NCI-H1694 (cell line): ENCODE data around the gene KRT71.
A peak's percentile ranks its signal among the peaks of the same experiment; 100 is the strongest.
"Not testable (repeated sequence)": the region's sequence is repeated elsewhere in the genome, so short reads cannot be mapped to it uniquely, and the experiment has no call there.

Source experiments
- DNase-seq: peaks from one replicate; lab custom pipeline; 2025; lab: John Stamatoyannopoulos, UW

Gene KRT71

DNA sequence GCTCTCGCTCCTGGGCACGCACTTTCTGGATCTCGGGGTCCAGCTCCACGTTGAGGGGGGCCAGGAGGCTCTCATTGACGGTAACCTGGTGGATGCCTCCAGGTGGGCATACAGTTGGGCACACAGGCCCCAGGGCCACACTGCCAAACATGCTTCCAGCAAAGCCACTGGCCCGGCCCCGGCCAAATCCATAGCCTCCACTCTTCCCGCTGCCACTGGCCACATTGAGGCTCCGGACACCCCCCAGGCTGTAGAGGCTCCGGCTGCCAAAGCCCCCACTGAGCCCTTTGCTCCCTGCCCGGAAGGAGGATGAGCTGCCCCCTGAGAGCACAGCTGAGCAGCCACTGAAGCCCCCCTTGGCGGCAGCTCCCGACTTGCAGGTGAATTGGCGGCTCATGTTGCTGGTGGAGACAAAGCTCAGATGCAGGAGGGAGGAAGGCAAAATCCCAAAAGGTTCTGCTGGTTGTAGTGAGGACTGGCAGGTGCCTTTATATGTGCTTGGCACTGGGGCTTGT is at the start of gene KRT71:
Gene KRT71, minus strand, starts transcription at position 465 of the 515 bp plus-strand sequence. Its CDS starts 68 bp downstream, at position 397.
- DNase-seq: no peak

DNA sequence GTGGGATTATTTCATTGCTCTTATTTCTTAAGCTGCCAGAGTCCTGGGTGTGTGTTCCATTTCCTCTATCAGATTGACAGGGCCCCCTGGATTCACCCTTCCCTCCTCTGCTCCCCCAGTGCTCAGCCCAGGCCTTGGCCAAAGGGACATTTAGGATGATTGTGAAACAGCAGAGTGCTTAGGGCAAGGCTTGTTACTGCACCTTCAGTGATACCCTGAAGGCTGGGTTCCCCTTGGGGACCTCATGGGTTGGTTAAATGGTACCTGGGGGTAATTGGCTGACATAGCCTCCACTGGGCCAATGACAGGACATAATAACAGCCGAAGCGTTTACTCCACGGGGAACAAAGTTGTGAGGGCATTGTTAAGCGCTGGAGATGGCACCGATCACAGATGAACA is 49.6 kb upstream of the KRT71 start:
- DNase-seq: no peak

DNA sequence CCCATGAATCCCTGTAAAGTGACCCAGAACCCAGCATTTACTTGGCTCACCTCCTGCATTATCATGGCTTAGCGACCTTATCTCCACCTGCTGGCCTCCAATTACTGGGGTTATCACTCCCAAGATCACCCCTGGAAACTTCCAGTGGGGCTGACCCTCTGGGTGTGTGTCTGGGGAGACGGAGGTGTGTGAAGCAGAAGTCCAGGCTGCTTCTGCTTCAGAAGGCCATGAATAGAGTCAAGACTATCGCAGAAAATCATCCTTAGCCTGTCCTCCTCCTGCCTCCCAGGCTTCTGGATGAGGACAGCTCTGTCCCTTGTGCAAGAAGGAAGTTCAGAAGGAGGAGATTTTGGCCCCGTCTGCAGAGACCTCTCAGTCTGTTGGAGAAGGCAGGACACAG is 48.7 kb upstream of the KRT71 start:
- no peak for DNase-seq

DNA sequence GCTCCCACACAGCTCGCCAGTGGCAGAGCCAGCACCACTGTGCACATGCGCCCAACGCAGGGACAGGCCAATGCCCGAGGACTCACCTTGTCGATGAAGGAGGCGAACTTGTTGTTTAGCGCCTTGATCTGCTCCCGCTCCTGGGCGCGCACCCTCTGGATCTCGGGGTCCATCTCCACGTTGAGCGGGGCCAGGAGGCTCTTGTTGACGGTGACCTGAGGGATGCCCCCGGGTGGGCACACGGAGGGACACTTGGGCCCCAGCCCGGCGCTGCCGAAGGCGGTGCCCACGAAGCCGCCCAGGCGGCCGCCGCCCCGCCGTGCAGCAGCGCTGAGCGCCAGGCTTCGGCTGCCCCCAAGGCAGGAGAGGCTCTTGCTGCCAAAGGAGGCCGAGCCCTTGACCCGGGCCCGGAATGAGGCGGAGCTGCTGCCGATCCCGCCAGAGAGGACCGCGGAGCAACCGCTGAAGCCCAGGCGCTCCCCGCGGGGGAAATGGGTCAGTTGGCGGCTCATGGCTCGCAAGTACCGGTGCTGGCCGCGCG is 48.1 kb upstream of the KRT71 start, which contains the start of gene KRT72:
Gene KRT72, minus strand, starts transcription at position 523 of the 541 bp plus-strand sequence. Its CDS starts 11 bp downstream, at position 512.
- no peak for DNase-seq

DNA sequence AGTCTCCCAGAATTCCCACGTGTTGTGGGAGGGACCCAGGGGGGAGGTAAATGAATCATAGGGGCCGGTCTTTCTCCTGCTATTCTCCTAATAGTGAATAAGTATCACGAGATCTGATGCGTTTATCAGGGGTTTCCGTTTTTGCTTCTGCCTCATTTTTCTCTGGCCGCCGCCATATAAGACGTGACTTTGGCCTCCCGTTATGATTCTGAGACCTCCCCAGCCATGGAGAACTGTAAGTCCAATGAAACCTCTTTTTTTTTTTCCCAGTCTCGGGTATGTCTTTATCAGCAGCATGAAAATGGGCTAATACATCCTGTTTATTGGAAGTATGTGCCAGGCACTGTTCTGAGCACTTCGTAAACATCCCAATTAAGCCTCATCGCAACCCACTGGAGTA is 47.5 kb upstream of the KRT71 start:
- DNase-seq: no peak

DNA sequence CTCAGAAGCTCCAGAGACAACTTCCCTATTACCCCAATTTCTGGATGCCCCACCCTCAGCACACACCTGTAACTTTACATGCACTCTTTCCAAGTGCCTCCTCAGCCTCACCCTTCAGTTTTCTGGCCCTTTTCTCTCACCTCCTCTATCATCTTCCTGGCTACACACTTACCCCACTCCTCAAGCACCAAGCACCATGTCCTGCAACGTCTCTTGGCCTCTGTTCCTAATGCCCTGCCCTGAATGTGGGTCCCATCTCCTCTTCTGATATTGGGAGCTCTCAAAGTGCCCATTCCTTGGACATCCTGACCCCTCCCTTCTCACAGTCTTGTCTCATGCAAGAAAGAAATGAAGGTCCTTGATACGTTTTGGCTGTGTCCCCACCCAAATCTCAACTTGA is 47.1 kb upstream of the KRT71 start:
- no peak for DNase-seq

DNA sequence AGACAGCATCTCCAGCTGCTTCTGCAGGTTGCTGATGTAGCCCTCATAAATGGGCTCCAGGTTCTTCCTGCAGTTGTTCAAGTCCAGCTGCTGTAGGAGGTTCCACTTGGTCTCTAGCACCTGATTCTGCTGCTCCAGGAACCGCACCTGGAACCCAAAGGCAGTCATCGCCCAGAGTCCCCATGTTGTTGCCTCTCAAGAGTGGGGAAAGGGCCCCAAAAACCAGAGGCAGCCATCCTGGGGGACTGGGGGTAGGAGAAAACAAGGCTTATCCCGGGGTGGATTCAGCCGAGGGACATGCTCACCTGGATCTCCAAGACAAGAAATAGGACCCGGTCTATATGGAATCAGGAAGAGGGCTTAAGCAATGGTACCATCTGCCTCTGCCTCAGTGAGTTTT is 46.0 kb upstream of the KRT71 start:
- DNase-seq: no peak

DNA sequence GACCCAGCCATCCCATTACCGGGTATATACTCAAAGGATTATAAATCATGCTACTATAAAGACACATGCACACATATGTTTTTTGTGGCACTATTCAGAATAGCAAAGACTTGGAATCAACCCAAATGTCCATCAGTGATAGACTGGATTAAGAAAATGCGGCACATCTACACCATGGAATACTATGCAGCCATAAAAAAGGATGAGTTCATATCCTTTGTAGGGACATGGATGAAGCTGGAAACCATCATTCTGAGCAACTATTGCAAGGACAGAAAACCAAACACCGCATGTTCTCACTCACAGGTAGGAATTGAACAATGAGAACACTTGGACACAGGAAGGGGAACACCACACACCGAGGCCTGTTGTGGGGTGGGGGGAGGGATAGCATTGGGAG is 41.3 kb upstream of the KRT71 start:
- DNase-seq: not testable (repeated sequence)

DNA sequence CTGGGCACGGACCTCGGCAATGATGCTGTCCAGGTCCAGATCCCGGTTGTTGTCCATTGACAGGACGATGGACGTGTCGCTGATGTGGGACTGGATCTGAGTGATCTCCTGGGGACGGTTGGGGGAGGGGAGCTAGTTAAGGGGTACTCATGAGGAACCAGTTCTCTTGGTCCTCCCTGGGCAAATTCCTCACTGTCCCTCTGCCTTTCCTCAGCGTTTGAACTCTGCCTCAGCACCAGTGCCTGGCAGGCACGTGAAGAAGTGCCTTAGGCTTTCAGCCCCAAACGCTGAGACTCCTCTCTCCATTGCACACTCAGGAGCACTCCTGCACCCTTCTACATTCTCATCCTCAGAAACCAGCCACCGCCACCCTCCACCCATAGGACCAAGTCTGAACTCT is 38.6 kb upstream of the KRT71 start:
- no peak for DNase-seq

DNA sequence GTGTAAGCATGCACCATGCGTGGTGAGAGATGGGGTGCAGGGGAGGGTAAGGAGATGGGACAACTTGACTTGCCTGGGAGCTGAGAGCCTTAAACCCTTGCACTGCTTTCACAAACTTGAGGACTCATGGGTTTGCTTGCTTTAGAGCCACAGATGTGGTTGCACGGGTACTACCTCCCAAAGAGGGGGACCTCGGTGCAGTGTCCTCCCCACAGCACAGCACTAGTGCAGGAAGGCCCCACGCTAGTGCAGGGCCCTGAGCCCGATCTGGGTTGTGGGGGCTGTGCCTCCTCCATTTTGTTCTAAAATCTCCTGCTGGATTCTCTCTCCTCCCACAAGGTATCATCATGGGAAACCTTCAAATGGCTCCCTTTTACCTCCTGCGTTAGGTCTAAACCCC is 37.1 kb upstream of the KRT71 start:
- no peak for DNase-seq

DNA sequence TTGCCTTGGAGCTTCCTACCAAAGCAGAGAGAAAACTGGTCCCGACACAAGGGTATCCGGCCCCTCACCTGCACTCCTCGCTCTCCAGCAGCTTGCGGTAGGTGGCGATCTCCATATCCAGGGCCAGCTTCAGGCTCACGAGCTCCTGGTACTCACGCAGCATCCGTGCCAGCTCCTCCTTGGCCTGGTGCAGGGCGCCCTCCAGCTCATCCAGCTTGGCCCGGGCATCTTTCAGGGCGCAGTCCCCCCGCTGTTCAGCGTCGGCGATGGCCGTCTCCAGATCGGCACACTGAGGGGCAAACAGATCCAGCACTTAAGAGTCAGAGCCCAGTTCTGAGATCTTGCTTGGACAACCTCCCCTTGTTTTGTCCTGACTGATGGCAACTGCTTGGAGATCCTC is 34.6 kb upstream of the KRT71 start:
- DNase-seq: no peak

DNA sequence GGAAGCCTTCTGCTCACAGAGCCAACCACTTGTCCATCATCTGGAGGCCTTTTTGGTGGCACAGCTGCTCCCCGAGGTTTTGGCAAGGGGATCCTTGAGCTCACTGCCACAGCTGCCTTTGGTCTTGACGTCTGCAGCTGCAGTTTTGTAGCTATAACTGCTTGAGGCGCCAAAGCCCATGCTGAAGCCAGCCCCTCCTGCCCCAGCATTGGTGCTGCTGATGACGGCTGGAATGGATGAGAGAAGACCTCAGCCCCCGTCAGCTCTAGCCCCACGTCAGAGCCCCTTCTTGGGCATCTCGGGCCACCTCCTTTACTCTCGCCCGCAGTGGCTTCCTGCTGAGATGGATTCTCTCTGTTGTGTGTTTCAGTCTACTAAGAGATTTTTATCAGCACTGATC is 33.0 kb upstream of the KRT71 start:
- peak; percentile 25 for DNase-seq

DNA sequence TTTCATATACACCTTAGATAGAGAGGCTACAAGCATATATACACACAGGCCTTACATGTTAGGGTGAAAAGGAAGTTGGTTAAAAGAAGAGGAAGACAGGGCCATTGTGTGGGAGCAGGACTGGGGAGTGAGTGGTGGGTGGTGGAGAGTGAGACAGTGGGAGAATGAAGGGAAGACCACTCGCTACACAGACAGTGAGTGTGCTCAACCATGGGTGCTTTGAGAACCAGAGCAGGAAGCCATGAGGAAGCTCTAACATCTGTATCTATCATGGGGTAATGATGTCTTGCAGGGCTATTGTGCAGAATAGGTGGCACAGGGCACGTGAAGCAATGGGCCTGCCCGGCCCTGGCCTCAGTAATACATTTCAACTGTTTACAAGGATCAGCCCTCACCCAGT is 32.1 kb upstream of the KRT71 start:
- DNase-seq: no peak

DNA sequence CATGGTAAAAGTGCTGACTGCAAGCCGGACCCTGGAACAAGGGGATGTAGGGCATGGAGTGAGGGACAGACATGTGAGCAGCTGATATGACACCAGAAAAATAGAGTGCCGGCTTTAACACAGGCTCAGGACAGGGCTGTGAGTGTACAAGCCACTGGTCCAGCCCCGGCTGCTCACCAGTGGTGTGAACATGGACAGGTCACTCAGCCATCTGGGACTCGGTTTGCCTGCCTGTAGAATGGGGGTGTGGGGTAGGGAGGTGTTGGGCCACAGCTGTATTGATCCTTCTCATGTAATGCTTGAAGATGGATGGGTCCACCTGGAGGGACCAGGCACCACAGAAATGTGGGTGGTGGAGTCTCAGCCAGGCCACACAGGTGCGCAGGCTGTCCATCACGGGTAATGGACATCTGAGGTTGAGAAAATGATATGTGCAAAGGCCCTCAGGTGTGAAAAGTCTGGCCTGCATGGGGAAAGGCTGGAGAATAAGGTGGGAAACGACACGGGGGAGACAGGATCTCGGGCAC is 31.3 kb upstream of the KRT71 start:
- DNase-seq: no peak

DNA sequence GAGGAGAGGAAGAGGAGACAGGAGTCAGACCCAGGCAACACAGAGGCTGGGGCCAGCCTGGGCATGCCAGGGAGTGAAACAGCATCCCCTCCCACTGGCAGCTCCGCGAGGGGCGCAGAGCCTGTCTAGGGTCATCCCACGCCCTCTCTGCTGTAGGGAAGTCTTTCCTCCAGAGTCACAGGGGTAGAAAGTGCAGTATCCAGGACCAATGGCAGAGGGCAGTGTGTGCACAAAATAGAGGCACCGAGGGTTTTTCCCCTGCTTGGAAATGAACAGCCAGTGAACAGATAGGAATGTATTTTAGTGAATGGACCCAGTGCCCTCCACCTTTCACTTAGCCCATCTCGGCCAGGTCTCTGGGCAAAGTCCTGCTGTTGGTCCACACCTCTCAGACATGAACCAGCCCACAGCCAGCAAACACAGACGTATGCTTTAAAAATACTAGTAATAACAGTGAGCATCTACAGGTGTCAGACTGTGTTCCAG is 30.1 kb upstream of the KRT71 start:
- DNase-seq: peak; percentile 75

DNA sequence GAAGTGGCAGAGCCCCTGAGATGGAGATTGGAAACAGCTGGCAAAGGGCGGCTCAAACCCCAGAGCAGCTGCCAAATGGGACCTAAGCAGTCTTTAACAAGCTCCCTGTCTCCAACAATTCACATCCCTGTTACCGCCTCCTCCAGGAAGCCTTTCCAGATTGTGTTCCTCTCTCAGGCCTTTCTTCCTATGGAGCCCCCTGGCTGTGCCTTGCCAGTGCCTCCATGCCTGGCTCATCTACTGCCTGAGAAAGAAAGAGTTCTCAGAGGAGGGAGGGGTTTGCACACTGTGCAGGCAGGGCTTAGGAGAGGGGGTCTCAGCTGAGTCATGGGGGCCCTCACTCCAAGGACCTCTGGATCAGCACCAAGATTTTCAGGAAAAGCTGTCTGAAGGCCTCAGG is 29.5 kb upstream of the KRT71 start:
- DNase-seq: peak; percentile 20

DNA sequence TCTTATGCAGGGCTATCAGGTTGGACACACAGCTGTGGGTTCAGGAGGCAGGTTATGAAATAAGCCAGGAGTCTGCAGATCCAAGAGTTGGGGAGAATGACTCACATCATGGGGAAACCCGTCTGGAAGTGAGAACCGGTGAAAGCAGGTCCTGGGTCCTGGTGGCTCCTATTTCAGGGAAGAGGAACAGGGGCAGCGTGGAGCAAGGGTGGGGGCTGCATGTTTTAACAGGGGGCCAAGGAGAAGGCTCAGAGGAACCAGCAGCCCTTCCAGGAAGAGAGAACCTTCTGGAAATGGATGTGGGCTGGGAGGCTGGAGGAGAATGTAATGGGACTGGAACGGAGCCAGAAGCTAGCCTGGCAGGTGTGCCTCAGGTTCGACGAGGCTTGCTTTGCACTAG is 28.5 kb upstream of the KRT71 start:
- no peak for DNase-seq

DNA sequence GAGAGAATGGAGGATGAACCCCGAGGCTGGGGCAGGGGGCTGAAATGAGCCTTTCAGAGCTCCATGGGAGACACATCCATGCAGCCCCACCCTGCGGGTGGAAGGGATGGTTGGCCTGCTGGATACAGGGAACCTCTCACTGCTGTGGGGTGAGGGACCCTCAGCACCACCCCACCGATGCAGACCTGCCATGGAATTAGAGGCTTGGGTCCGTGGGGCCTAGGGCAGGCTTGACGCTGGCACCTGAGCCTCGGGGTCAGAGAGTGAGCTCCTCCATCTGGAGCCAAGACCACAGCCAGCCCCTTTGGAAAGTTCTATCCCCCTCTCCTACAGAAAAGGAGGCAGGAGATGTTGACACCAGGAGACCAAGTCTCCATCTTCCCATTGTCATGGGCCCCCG is 28.1 kb upstream of the KRT71 start:
- no peak for DNase-seq

DNA sequence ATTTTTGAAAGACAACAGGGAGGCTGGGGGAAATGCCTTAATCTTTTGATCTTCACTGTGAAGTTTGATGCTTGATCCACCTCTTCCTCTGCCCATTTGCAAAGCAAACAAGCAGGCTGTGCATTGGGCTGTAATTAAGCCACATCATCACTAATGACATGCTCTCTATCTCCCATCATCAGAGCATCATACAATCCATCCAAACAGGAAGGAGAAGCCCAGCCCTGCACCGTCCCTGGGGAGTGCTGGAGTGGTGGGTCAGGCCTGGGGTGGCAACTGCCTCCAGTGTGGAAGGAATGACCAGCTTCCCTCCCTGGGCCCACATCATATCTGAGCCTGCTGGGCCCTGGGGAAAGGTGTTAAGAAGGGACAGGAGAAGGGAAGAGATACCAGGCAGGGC is 27.6 kb upstream of the KRT71 start:
- DNase-seq: no peak

DNA sequence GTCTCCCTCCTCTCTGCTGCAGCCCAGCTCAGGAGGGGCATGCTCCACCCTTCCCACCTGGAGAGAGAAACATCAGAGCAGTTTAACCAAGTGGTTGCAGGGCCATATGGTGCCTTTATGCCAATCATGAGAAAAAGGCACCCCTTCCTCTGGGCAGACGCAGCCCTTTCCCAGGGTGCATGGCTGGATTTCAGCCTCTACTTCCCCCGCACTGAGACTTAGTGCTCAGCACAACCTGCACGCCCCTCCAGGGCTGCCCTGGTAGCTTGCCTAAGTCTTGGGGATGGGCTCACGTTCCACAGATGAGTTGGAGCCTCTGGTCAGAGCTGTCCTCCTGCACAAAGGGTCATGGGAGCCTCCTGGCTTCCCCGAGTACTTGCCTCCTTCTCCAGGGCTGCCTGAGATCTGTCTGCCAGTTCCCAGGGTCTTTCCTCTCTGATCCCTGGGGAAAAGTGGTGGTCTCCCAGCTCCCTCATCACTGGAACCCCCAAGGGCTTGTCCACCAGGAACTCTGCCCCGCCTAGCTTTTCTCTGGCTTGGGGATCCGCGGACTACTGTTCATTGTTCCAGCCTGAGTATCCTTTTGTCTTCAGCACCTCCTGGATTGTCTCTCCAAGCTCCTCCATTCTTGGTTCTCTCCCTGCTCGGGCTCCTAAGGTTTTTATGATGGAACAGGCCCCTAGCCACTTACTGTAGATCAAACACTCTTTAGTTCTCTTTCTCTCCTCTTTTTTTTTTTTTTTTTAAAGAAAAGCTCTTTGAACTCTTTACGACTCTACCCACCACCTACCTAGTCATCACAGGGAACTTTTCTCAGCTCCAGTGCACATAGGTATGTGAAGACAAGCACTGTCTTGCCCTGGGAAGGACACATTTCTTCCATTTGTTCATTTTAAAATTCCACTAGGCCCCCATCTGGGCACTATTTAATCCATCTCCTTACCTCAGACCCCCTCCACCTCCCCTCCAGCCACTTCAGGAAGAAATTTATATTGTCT is 26.8 kb upstream of the KRT71 start:
- DNase-seq: no peak

DNA sequence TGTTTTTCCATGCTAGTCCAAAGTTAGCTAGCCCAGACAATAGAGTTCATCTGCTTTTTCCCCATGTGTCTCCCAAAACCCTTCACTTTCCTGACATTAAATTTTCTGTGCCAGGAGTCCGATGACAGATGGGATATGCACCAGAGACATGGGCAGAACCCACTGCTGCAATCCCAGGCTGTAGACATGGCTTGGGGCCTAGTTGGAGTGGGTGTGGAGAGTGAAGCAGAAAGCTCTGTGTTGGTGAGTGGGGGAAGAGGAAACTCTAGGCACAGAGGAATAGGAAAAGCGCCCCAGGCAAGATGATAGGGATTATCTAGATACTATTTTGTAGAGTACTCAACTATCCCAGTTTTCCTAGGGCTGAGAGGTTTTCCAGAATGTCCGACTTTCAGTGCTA is 25.5 kb upstream of the KRT71 start:
- DNase-seq: peak; percentile 36

DNA sequence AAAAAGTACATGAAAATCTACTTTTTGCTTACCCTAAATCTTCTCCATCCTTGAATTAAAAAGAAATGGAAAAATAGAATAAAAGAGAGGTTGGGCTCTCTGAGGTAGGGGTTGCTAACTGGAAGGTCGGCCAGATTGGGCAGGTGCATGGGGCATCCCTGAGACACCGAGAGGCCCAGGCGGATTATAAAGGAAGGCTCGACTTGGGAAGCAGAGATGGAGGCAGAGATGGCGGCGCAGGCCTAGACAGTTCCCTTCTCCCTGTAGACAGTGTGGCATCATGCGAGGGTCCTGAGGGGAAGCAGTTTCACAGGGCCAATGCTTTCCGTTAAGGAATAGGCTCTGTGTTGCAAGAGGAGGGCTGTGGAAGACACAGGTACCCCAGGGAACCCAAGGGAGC is 24.4 kb upstream of the KRT71 start:
- DNase-seq: no peak

DNA sequence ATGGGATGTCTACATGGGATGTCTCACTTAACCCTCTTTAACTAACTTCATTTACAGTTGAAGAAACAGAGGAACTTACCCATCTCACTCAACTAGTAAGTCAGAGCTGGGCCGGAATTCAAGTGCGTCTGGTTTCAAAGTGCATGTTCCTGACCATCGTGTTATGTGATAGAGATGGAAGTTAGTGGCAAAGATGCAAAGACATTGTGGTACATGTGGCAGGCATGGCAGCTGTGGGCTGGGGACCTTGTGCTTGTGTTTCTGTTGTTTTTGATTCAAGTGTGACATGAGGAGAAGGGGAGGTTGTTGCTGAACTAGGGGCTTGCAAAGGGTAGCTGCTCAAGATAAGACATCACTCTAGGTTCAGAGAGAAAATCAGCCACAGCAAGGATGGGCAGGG is 23.0 kb upstream of the KRT71 start:
- no peak for DNase-seq
